K562 (cell line): Measurements from ENCODE around the gene CYP24A1. TPM values are rescaled to one million over a fixed set of nuclear protein-coding genes. Genes with fewer than 3 reads are reported as not detected.

Experiments
- ATAC-seq: fragments of 200-7000 bp; cut with Tn5 transposase; 3 replicates; pipeline ENCODE4 v1.9.1; 2020; ENCODE audit warnings: moderate library complexity
- BruUV-seq: library from RNA; stranded (reverse); fragments of 400-500 nt; replicated peaks from 2 replicates; lab custom pipeline; 2021; lab: Mats Ljungman, UMichigan
- CTCF ChIA-PET: fragments of 300-600 bp; formaldehyde crosslinking; extraction: SDS; loops from one replicate; lab custom pipeline; 2021; ENCODE audit warnings: low intra/inter-chr PET ratio; lab: Yijun Ruan, JAX
- POLR2A ChIA-PET: fragments of 300-600, 350-650 bp; sonication (Branson Sonifier 250); formaldehyde crosslinking; extraction: SDS; loops from one replicate; lab custom pipeline; 2021; ENCODE audit warnings: antibody characterized with exemption, inconsistent platforms; lab: Yijun Ruan, JAX
- DNase-seq, 4 experiments: peaks; one replicate each; pipeline versions ENCODE4 v3.0.0 to v3.0.0-alpha.2; 2011 to 2018; ENCODE audit warnings: low spot score in 3 of 4, mixed read lengths in 3 of 4; ENCODE audit errors: extremely low read depth in 1 of 4
- FAIRE-seq: peaks from 2 replicates; lab custom pipeline; 2011; peaks lifted over from hg19 to GRCh38; lab: Jason Lieb, UNC
- H2AFZ ChIP-seq: 2 replicates; pipeline ENCODE4 v1.6.0; 2011; ENCODE audit warnings: low read depth, low read length, control low read depth, inconsistent platforms
- H3K27ac ChIP-seq: fragments of 200-600 bp; 3 replicates; pipeline ENCODE4 v1.8.0; 2011; ENCODE audit warnings: low read depth, mild to moderate bottlenecking, control low read depth, inconsistent platforms, low read length, moderate library complexity, mixed read lengths; ENCODE audit errors: extremely low read depth
- H3K27me3 ChIP-seq, 2 experiments: fragments of 300-600 bp in 1 of 2; 2 replicates in 1 of 2; 3 replicates in 1 of 2; pipeline versions ENCODE4 v1.6.0 to v1.8.0; 2011; ENCODE audit warnings: inconsistent platforms in 2 of 2, low read length in 2 of 2, mild to moderate bottlenecking in 1 of 2, mixed read lengths in 1 of 2, moderate library complexity in 1 of 2; ENCODE audit not compliant: control insufficient read depth in 2 of 2, insufficient read depth in 2 of 2
- H3K36me3 ChIP-seq: fragments of 300-600 bp; 3 replicates; pipeline ENCODE4 v1.8.0; 2011; ENCODE audit warnings: mild to moderate bottlenecking, low read length, inconsistent platforms; ENCODE audit not compliant: control insufficient read depth, insufficient read depth
- H3K4me1 ChIP-seq, 2 experiments: fragments of 200-600 bp in 1 of 2; replicated peaks in 1 of 2; 2 replicates in 1 of 2; 3 replicates in 1 of 2; pipeline versions ENCODE4 v1.5.1 to v1.8.0; 2011; ENCODE audit warnings: inconsistent platforms in 2 of 2, low read length in 2 of 2, mild to moderate bottlenecking in 1 of 2, mixed read lengths in 1 of 2, moderate library complexity in 1 of 2; ENCODE audit not compliant: control insufficient read depth in 2 of 2, insufficient read depth in 2 of 2
- H3K4me2 ChIP-seq: 2 replicates; pipeline ENCODE4 v1.6.1; 2011; ENCODE audit warnings: low read length, control low read depth, inconsistent platforms, mixed read lengths; ENCODE audit not compliant: insufficient read depth
- H3K4me3 ChIP-seq: fragments of 200-600 bp; sonication (generic), shearing (Covaris generic); 2 replicates; pipeline ENCODE4 v1.5.1; 2016; ENCODE audit warnings: control low read depth, inconsistent platforms
- H3K79me2 ChIP-seq: fragments of 200-600 bp; 3 replicates; pipeline ENCODE4 v1.8.0; 2011; ENCODE audit warnings: low read length, inconsistent platforms; ENCODE audit not compliant: control insufficient read depth, insufficient read depth
- H3K9ac ChIP-seq, 2 experiments: 2 replicates each; pipeline versions ENCODE4 v1.6.0 to v1.6.1; 2011; ENCODE audit warnings: low read depth in 2 of 2, low read length in 2 of 2, control low read depth in 1 of 2, inconsistent platforms in 1 of 2, mild to moderate bottlenecking in 1 of 2, mixed read lengths in 1 of 2; ENCODE audit not compliant: insufficient read depth in 1 of 2
- H3K9me1 ChIP-seq: one replicate; pipeline ENCODE4 v1.6.0; 2011; ENCODE audit warnings: inconsistent platforms, mild to moderate bottlenecking, low read length, moderate library complexity; ENCODE audit not compliant: control insufficient read depth, insufficient read depth
- H3K9me3 ChIP-seq: replicated peaks from 2 replicates; pipeline ENCODE4 v1.5.1; 2011; ENCODE audit warnings: low read depth, low read length, inconsistent platforms; ENCODE audit not compliant: control insufficient read depth, insufficient read depth
- H4K20me1 ChIP-seq: replicated peaks from 2 replicates; pipeline ENCODE4 v1.6.1; 2011; ENCODE audit warnings: low read length, inconsistent platforms, mixed read lengths; ENCODE audit not compliant: control insufficient read depth, insufficient read depth
- ETV1 ChIP-seq: fragments of 450-650 bp; conservative IDR thresholded peaks from 2 replicates; pipeline ENCODE4 v1.6.1; 2016; ENCODE audit warnings: missing genetic modification characterization, control low read depth, low read depth, missing compliant biosample characterization
- EWSR1 ChIP-seq: fragments of 450-650 bp; IDR thresholded peaks from 2 replicates; pipeline ENCODE4 v1.6.1; 2018; ENCODE audit warnings: borderline replicate concordance, mild to moderate bottlenecking, low read depth, moderate library complexity; ENCODE audit not compliant: partially characterized antibody
- RAD21 ChIP-seq, 2 experiments: fragments of 250-450 bp in 1 of 2; fragments of 450-650 bp in 1 of 2; sonication (Bioruptor Pico) in 1 of 2; formaldehyde crosslinking in 1 of 2; IDR thresholded peaks in 1 of 2; conservative IDR thresholded peaks in 1 of 2; 2 replicates each; pipeline versions ENCODE4 v1.4.0 to v1.8.0; 2020 to 2022; ENCODE audit warnings: mild to moderate bottlenecking in 2 of 2, moderate library complexity in 1 of 2
- SMC3 ChIP-seq: conservative IDR thresholded peaks from 2 replicates; pipeline ENCODE4 v1.6.1; 2011; ENCODE audit warnings: low read depth, low read length, improper control_type of control experiment; ENCODE audit not compliant: insufficient read depth
- STAT5A ChIP-seq: IDR thresholded peaks from 2 replicates; pipeline ENCODE4 v1.6.1; 2012; ENCODE audit warnings: low read length, inconsistent platforms, borderline replicate concordance
- WGBS: fragments of 100-300 bp; shearing (Covaris generic); methylation state at CpG from one replicate; pipeline ENCODE4 v1.1.6; 2016; ENCODE audit warnings: low coverage, mixed read lengths; ENCODE audit not compliant: insufficient coverage; ENCODE audit errors: missing lambda C conversion rate; 5-methylcytosine and 5-hydroxymethylcytosine counted together
- in situ Hi-C: fragments of 300-500 bp; cut with MboI; formaldehyde crosslinking; loops from 4 replicates; pipeline ENCODE4 v1.15.0; 2018; ENCODE audit warnings: inconsistent platforms, mixed read lengths
- intact Hi-C: fragments of 100-400 bp; cut with micrococcal nuclease; formaldehyde crosslinking; loops from 2 replicates; pipeline ENCODE4 v1.14.2; 2022
- polyA plus RNA-seq, 8 experiments: library from polyadenylated mRNA; depleted of rRNA in 4 of 8; stranded (reverse) in 5 of 8; unstranded in 3 of 8; fragments of >200 nt; fragmentation: Nextera tagmentation in 2 of 8; fragmentation: Illumina TruSeq in 1 of 8; extraction: Ambion mirVana in 2 of 8; extraction: Trizol in 1 of 8; gene quantifications; 2 replicates each; pipeline versions ENCODE4 v1.2.1 to v1.2.3, GENCODE V29; 2011 to 2014; ENCODE audit warnings: inconsistent platforms in 1 of 8, missing spikeins in 1 of 8
- total RNA-seq, 7 experiments: library from RNA; depleted of rRNA in 6 of 7; stranded (reverse); fragments of >200 nt in 6 of 7; fragmentation: Illumina TruSeq in 2 of 7; extraction: Trizol in 2 of 7; gene quantifications; 2 replicates each; pipeline versions ENCODE4 v1.2.1 to v1.2.3, GENCODE V29; 2011 to 2021; ENCODE audit warnings: low replicate concordance in 1 of 7
- TF ChIP-seq, protein P1 (sequence below), 2 experiments: fragments of 450-650 bp; formaldehyde crosslinking in 1 of 2; IDR thresholded peaks; 2 replicates each; pipeline versions ENCODE4 v1.4.0 to v1.6.1; 2014 to 2020; ENCODE audit warnings: mild to moderate bottlenecking in 2 of 2, borderline replicate concordance in 1 of 2, low read depth in 1 of 2
- TF ChIP-seq, protein P2 (sequence below), 3 experiments: IDR thresholded peaks in 2 of 3; conservative IDR thresholded peaks in 1 of 3; 2 replicates each; pipeline ENCODE4 v1.5.1; 2011 to 2012; ENCODE audit warnings: low read length in 3 of 3, mild to moderate bottlenecking in 3 of 3, control low read depth in 2 of 3, improper control_type of control experiment in 1 of 3, inconsistent platforms in 1 of 3, low read depth in 1 of 3, mixed read lengths in 1 of 3, moderate library complexity in 1 of 3; ENCODE audit not compliant: insufficient read depth in 2 of 3

Gene CYP24A1
- total and polyA plus RNA-seq, 9 of the 15 experiments (the other 6 are each of a cell fraction or from before 2014, with no cell fraction given) = 0.04 TPM; not detected in 8

DNA sequence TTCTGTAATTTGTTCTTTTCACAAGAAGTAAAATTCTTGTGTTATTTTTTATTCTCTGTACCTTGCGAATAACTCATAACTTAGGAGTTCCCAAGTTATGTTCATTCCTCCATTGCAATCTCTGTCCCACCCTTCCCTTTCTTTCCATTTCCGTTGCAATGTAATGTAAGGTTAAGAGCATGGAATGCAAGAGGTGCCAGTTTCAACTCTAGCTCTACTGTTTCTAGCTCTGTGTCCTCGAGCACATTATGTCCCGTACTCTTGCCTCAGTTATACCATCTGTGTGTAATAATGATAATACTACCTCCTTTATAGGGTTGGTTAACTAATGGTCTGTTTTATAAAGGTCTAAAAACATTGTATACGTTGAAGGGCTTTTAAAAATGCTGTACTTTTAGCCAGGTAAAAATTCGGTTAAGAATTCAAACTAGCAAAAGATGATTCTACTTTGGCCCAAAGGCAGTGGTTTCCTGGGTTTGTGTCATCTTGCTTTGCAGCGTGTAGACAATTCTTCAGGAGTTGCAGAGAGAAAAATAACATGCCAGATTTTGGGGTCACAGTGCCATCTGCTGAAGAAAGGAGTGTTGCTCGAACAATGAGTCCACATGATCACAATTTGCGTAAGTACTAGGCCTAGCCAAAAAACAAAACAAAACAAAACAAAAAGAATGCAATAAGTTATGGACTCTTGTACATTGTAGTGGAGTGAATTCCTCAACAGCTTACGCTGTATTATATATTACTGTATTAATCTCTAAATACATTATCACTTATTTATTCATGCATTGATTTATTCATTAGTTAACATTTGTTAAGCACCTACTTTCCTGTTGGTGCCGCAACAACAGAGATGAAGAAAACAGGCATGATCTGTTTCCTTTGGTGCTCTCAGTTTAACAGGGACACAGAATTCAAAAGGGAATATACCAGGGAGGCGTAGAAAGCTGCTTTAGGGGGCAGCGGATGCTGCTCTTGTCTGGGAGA lies 24.1 kb upstream of the CYP24A1 start:
- no peak overlapping the region for H3K4me3 ChIP-seq
- TF ChIP-seq, protein P1, sequence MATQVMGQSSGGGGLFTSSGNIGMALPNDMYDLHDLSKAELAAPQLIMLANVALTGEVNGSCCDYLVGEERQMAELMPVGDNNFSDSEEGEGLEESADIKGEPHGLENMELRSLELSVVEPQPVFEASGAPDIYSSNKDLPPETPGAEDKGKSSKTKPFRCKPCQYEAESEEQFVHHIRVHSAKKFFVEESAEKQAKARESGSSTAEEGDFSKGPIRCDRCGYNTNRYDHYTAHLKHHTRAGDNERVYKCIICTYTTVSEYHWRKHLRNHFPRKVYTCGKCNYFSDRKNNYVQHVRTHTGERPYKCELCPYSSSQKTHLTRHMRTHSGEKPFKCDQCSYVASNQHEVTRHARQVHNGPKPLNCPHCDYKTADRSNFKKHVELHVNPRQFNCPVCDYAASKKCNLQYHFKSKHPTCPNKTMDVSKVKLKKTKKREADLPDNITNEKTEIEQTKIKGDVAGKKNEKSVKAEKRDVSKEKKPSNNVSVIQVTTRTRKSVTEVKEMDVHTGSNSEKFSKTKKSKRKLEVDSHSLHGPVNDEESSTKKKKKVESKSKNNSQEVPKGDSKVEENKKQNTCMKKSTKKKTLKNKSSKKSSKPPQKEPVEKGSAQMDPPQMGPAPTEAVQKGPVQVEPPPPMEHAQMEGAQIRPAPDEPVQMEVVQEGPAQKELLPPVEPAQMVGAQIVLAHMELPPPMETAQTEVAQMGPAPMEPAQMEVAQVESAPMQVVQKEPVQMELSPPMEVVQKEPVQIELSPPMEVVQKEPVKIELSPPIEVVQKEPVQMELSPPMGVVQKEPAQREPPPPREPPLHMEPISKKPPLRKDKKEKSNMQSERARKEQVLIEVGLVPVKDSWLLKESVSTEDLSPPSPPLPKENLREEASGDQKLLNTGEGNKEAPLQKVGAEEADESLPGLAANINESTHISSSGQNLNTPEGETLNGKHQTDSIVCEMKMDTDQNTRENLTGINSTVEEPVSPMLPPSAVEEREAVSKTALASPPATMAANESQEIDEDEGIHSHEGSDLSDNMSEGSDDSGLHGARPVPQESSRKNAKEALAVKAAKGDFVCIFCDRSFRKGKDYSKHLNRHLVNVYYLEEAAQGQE (IDR thresholded peaks at IDR 0.05; ENCODE audit: borderline replicate concordance) = peak; percentile 47; the same call in 1 of the 2 replicates
- TF ChIP-seq, protein P1 (CRISPR knock-in tag; IDR thresholded peaks at IDR 0.05; ENCODE audit: low read depth) = no peak
- TF ChIP-seq RAD21 (CRISPR knock-in tag; conservative IDR thresholded peaks at IDR 0.05 in 1 of 2, IDR thresholded peaks at IDR 0.05 in 1 of 2) (peak; percentile 15 to 62; a peak in 3 of 4 replicates), SMC3 (peak; percentile 35; the same call in 1 of the 2 replicates), ETV1 (tag) (no peak), EWSR1 (peak; percentile 65), STAT5A (no peak)
- TF ChIP-seq, protein P2, sequence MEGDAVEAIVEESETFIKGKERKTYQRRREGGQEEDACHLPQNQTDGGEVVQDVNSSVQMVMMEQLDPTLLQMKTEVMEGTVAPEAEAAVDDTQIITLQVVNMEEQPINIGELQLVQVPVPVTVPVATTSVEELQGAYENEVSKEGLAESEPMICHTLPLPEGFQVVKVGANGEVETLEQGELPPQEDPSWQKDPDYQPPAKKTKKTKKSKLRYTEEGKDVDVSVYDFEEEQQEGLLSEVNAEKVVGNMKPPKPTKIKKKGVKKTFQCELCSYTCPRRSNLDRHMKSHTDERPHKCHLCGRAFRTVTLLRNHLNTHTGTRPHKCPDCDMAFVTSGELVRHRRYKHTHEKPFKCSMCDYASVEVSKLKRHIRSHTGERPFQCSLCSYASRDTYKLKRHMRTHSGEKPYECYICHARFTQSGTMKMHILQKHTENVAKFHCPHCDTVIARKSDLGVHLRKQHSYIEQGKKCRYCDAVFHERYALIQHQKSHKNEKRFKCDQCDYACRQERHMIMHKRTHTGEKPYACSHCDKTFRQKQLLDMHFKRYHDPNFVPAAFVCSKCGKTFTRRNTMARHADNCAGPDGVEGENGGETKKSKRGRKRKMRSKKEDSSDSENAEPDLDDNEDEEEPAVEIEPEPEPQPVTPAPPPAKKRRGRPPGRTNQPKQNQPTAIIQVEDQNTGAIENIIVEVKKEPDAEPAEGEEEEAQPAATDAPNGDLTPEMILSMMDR (IDR thresholded peaks at IDR 0.05 in 2 of 3, conservative IDR thresholded peaks at IDR 0.05 in 1 of 3; ENCODE audit: insufficient read depth in 2 of 3, low read depth in 1 of 3, low read length in 3 of 3) = peak; percentile 23 to 48 (median 46); a peak in 3 of 6 replicates

More for the DNA sequence above, 24.1 kb upstream of the CYP24A1 start:
- no peaks in the 10 kb centered on the region for H3K79me2 ChIP-seq
- no TSS peak for BruUV-seq
- no peaks in the 10 kb centered on the region for H3K36me3 ChIP-seq
- no peak overlapping the region for H2AFZ ChIP-seq
- H3K4me2 ChIP-seq = no peak overlapping the region
- ATAC-seq (no peak; the same call in 2 of the 3 replicates), DNase-seq (no peak), FAIRE-seq (no peak)
- intact Hi-C loops = loop anchor here (5.0 to 10.0 kb wide), 2 partner anchors 233 to 256 kb away; no protein-coding TSS in a partner anchor
- in situ Hi-C loops = loop anchor here (5.0 kb wide), 1 partner anchor 96 kb away; no protein-coding TSS in a partner anchor
- H3K27ac ChIP-seq = no peak overlapping the region
- H3K9me1 ChIP-seq = no peaks in the 10 kb centered on the region
- POLR2A ChIA-PET = interaction anchor here (1.1 kb wide), 1 partner anchor 91 kb away, joined by 6 read pairs; no protein-coding TSS in a partner anchor
- no peaks in the 10 kb centered on the region for H4K20me1 ChIP-seq
- CTCF ChIA-PET = interaction anchor here (0.6 to 3.1 kb wide), 2 partner anchors 101 to 258 kb away, joined by 3 to 30 read pairs; no protein-coding TSS in a partner anchor
- H3K4me1 ChIP-seq = no peaks in the 10 kb centered on the region
- H3K9me3 ChIP-seq = no peaks in the 10 kb centered on the region
- peaks cover 3 to 21% of the 10 kb centered on the region in 2 experiments; a peak in 3 of 5 replicates for H3K27me3 ChIP-seq
- no peak overlapping the region for H3K9ac ChIP-seq
- 15% methylated on average over 13 of the region's 13 CpGs for WGBS
